Neural cell (in vitro differentiated cells): ENCODE measurements around the gene TAGLN2.

Experiments used
- CTCF ChIP-seq: fragments of 450-650 bp; IDR thresholded peaks from 2 replicates; pipeline ENCODE4 v1.5.1; 2014; ENCODE audit warnings: antibody characterized with exemption, mild to moderate bottlenecking, moderate library complexity; ENCODE audit not compliant: poor library complexity, severe bottlenecking
- EP300 ChIP-seq: fragments of 450-650 bp; conservative IDR thresholded peaks from 2 replicates; pipeline ENCODE4 v1.6.1; 2014; ENCODE audit warnings: antibody characterized with exemption, mild to moderate bottlenecking, moderate library complexity; ENCODE audit not compliant: poor library complexity, severe bottlenecking
- EZH2 ChIP-seq: fragments of 200-600, 300-800 bp; shearing (Covaris generic), sonication (generic); IDR thresholded peaks from 2 replicates; pipeline ENCODE4 v1.6.1; 2014; ENCODE audit warnings: antibody characterized with exemption, low read length, borderline replicate concordance, mild to moderate bottlenecking; ENCODE audit not compliant: insufficient read depth, poor library complexity, severe bottlenecking
- MXI1 ChIP-seq: fragments of 450-650 bp; conservative IDR thresholded peaks from 2 replicates; pipeline ENCODE4 v1.6.1; 2014; ENCODE audit warnings: antibody characterized with exemption, mild to moderate bottlenecking; ENCODE audit not compliant: poor library complexity, severe bottlenecking
- POLR2AphosphoS5 ChIP-seq: IDR thresholded peaks from 2 replicates; pipeline ENCODE4 v1.6.1; 2012
- RAD21 ChIP-seq: fragments of 450-650 bp; conservative IDR thresholded peaks from 2 replicates; pipeline ENCODE4 v1.6.1; 2014; ENCODE audit warnings: antibody characterized with exemption, mild to moderate bottlenecking, moderate library complexity
- SMC3 ChIP-seq: fragments of 450-650 bp; conservative IDR thresholded peaks from 2 replicates; pipeline ENCODE4 v1.6.1; 2014; ENCODE audit warnings: antibody characterized with exemption, mild to moderate bottlenecking, moderate library complexity; ENCODE audit not compliant: poor library complexity
- TAF1 ChIP-seq: IDR thresholded peaks from 2 replicates; pipeline ENCODE4 v1.6.1; 2012; ENCODE audit warnings: low read depth
- TF ChIP-seq, protein P1 (sequence below): IDR thresholded peaks from 2 replicates; pipeline ENCODE4 v1.6.1; 2012; ENCODE audit warnings: borderline replicate concordance

DNA sequence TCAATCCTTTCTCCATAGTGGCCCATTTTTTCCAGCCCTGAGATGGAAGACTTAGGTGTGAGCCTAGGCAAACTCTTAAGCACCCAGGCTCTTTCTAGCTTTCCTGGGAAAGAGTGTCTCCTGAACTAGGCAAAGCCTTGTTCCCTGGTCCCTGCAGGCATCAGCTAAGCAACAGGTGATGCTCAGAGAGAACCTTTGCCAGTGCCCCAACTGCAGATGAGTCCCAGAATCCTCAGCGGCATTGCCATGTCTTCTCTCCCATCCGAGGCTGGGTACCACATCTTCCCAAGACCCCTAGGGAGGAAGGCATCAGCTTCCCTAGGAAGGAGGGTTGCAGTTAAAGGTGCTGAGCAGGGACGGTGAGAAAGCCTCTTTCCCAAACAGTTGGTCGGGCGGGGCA lies 54.6 kb downstream of the TAGLN2 start:
- TF ChIP-seq MXI1, result no peak
- TF ChIP-seq EZH2, result no peak
- no peak for TF ChIP-seq CTCF
- no peak for TF ChIP-seq RAD21
- TF ChIP-seq POLR2AphosphoS5, result no peak
- TF ChIP-seq EP300, result no peak
- no peak for TF ChIP-seq TAF1
- TF ChIP-seq, protein P1, sequence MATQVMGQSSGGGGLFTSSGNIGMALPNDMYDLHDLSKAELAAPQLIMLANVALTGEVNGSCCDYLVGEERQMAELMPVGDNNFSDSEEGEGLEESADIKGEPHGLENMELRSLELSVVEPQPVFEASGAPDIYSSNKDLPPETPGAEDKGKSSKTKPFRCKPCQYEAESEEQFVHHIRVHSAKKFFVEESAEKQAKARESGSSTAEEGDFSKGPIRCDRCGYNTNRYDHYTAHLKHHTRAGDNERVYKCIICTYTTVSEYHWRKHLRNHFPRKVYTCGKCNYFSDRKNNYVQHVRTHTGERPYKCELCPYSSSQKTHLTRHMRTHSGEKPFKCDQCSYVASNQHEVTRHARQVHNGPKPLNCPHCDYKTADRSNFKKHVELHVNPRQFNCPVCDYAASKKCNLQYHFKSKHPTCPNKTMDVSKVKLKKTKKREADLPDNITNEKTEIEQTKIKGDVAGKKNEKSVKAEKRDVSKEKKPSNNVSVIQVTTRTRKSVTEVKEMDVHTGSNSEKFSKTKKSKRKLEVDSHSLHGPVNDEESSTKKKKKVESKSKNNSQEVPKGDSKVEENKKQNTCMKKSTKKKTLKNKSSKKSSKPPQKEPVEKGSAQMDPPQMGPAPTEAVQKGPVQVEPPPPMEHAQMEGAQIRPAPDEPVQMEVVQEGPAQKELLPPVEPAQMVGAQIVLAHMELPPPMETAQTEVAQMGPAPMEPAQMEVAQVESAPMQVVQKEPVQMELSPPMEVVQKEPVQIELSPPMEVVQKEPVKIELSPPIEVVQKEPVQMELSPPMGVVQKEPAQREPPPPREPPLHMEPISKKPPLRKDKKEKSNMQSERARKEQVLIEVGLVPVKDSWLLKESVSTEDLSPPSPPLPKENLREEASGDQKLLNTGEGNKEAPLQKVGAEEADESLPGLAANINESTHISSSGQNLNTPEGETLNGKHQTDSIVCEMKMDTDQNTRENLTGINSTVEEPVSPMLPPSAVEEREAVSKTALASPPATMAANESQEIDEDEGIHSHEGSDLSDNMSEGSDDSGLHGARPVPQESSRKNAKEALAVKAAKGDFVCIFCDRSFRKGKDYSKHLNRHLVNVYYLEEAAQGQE, result no peak
- TF ChIP-seq SMC3, result no peak
